Gastroesophageal sphincter (tissue), 4 donors: ENCODE measurements around the gene DUSP5. TPM values are rescaled to one million over a fixed set of nuclear protein-coding genes. Genes with fewer than 3 reads are reported as not detected.

Experiments
- ATAC-seq: fragments of 150-250 bp; one replicate; pipeline ENCODE4 v1.9.1; 2016; ENCODE audit warnings: mild to moderate bottlenecking, moderate library complexity
- H3K27ac ChIP-seq, 4 donors: fragments of 200-600 bp; sonication (generic) in 3 of 4; 1 replicate in 3 of 4; 2 replicates in 1 of 4; pipeline ENCODE4 v1.5.1; 2016 to 2019
- H3K27me3 ChIP-seq: fragments of 200-600 bp; sonication (generic); one replicate; pipeline ENCODE4 v1.5.1; 2019
- H3K36me3 ChIP-seq, 2 donors: fragments of 200-600 bp; sonication (generic); one replicate each; pipeline ENCODE4 v1.5.1; 2019; ENCODE audit warnings: control low read depth in 1 of 2
- H3K4me1 ChIP-seq, 3 donors: fragments of 200-600 bp; sonication (generic); 1 replicate in 2 of 3; 2 replicates in 1 of 3; pipeline ENCODE4 v1.5.1; 2016 to 2019; ENCODE audit warnings: control low read depth in 2 of 3
- H3K4me3 ChIP-seq, 2 donors: fragments of 200-600 bp; sonication (generic); one replicate each; pipeline ENCODE4 v1.5.1; 2019; ENCODE audit warnings: mild to moderate bottlenecking in 1 of 2, moderate library complexity in 1 of 2
- H3K9me3 ChIP-seq, 3 donors: fragments of 200-600 bp; sonication (generic); one replicate each; pipeline ENCODE4 v1.5.1; 2017 to 2019; ENCODE audit warnings: control low read depth in 2 of 3
- CTCF ChIP-seq, 4 experiments: fragments of 200-600 bp in 2 of 4; fragments of 450-650 bp in 2 of 4; sonication (generic) in 1 of 4; IDR thresholded peaks; one replicate each; pipeline ENCODE4 v1.5.1; 2017 to 2019; ENCODE audit warnings: antibody characterized with exemption in 4 of 4, mild to moderate bottlenecking in 2 of 4, moderate library complexity in 2 of 4
- EP300 ChIP-seq: sonication (generic); formaldehyde crosslinking; IDR thresholded peaks from one replicate; pipeline ENCODE4 v1.6.1; 2017; ENCODE audit warnings: antibody characterized with exemption, mild to moderate bottlenecking
- POLR2A ChIP-seq, 2 donors: fragments of 450-650 bp; IDR thresholded peaks; one replicate each; pipeline ENCODE4 v1.6.1; 2017; ENCODE audit warnings: antibody characterized with exemption in 2 of 2, mild to moderate bottlenecking in 2 of 2, moderate library complexity in 1 of 2
- POLR2AphosphoS5 ChIP-seq: sonication (generic); formaldehyde crosslinking; IDR thresholded peaks from one replicate; pipeline ENCODE4 v1.6.1; 2017; ENCODE audit warnings: antibody characterized with exemption
- WGBS, 2 donors: methylation state at CpG; one replicate each; pipeline ENCODE4 v1.1.5; 2018; ENCODE audit warnings: low coverage in 1 of 2; 5-methylcytosine and 5-hydroxymethylcytosine counted together
- total RNA-seq, 4 donors: library from RNA; depleted of rRNA; stranded (reverse); fragments of >200 nt; gene quantifications; one replicate each; pipeline ENCODE4 v1.1.0, GENCODE V29; 2016

The DUSP5 gene
- total RNA-seq, 4 donors from 2014 or later, result 2.5 to 9.8 (median 3.5) TPM

GRCh38 chr10:110548002-110548401 is 50.3 kb downstream of the DUSP5 start:
- no peak for TF ChIP-seq POLR2A (IDR thresholded peaks at IDR 0.05)
- TF ChIP-seq EP300, result no peak
- no peak for TF ChIP-seq POLR2AphosphoS5
- no peak for TF ChIP-seq CTCF (IDR thresholded peaks at IDR 0.05)
- Histone ChIP-seq H3K36me3 (no peaks in the 10 kb centered on the region), H3K4me1 (no peaks in the 10 kb centered on the region), H3K27ac (no peak overlapping the region), H3K4me3 (no peak overlapping the region), H3K27me3 (peaks cover 21% of the 10 kb centered on the region), H3K9me3 (no peaks in the 10 kb centered on the region)
- 46% methylated on average over 5 of the region's 5 CpGs; no CpG with 5 or more reads in 1 of the 2 donors for WGBS, 2 donors
- ATAC-seq, result no peak

- no peaks in the 10 kb centered on the region for H3K36me3 ChIP-seq
- no peak overlapping the region for H3K4me3 ChIP-seq
- no peak for TF ChIP-seq POLR2AphosphoS5
- TF ChIP-seq EP300, result no peak
- TF ChIP-seq POLR2A (IDR thresholded peaks at IDR 0.05), result no peak
- no peak overlapping the region for H3K27ac ChIP-seq
- 72 to 77% methylated on average over 5 of the region's 5 CpGs for WGBS, 2 donors
- H3K4me1 ChIP-seq, result no peaks in the 10 kb centered on the region
- no peak for ATAC-seq
- no peaks in the 10 kb centered on the region for H3K9me3 ChIP-seq
- H3K27me3 ChIP-seq, result peaks cover 21% of the 10 kb centered on the region
Observed at GRCh38 chr10:110549211-110549610, 51.5 kb downstream of the DUSP5 start.

GRCh38 chr10:110553905-110554304 is 56.2 kb downstream of the DUSP5 start:
- 26 to 45% methylated on average over 2 of the region's 2 CpGs for WGBS, 2 donors

GRCh38 chr10:110556296-110556695 is 58.6 kb downstream of the DUSP5 start:
- Histone ChIP-seq H3K27me3 (peaks cover 10% of the 10 kb centered on the region), H3K27ac (no peak overlapping the region), H3K9me3 (no peaks in the 10 kb centered on the region), H3K4me3 (no peak overlapping the region), H3K4me1 (no peaks in the 10 kb centered on the region), H3K36me3 (no peaks in the 10 kb centered on the region)
- TF ChIP-seq POLR2AphosphoS5 (no peak), POLR2A (IDR thresholded peaks at IDR 0.05) (no peak), EP300 (no peak)
- WGBS, 2 donors, result no CpG with 5 or more reads among the region's 1 CpG
- no peak for ATAC-seq

More at GRCh38 chr10:110553905-110554304, 56.2 kb downstream of the DUSP5 start:
- TF ChIP-seq CTCF (IDR thresholded peaks at IDR 0.05), result no peak
- no peak for TF ChIP-seq POLR2AphosphoS5
- TF ChIP-seq POLR2A (IDR thresholded peaks at IDR 0.05), result no peak
- Histone ChIP-seq H3K4me1 (no peaks in the 10 kb centered on the region), H3K36me3 (no peaks in the 10 kb centered on the region), H3K4me3 (no peak overlapping the region), H3K27me3 (peaks cover 14% of the 10 kb centered on the region), H3K27ac (no peak overlapping the region), H3K9me3 (no peaks in the 10 kb centered on the region)
- ATAC-seq, result no peak

- Histone ChIP-seq H3K4me3 (no peak overlapping the region), H3K27me3 (peaks cover 5% of the 10 kb centered on the region), H3K4me1 (no peaks in the 10 kb centered on the region), H3K9me3 (no peaks in the 10 kb centered on the region), H3K36me3 (no peaks in the 10 kb centered on the region), H3K27ac (no peak overlapping the region)
- no peak for ATAC-seq
- no peak for TF ChIP-seq EP300
- peak; percentile 33 to 66 (median 46) for TF ChIP-seq CTCF (IDR thresholded peaks at IDR 0.05)
- WGBS, 2 donors, result 54 to 55% methylated on average over 7 of the region's 9 CpGs
Observed at GRCh38 chr10:110556969-110557601, 59.4 kb downstream of the DUSP5 start.

GRCh38 chr10:110558041-110558440 is 60.3 kb downstream of the DUSP5 start:
- Histone ChIP-seq H3K4me3 (no peak overlapping the region), H3K9me3 (no peaks in the 10 kb centered on the region), H3K36me3 (no peaks in the 10 kb centered on the region), H3K27me3 (peaks cover 5% of the 10 kb centered on the region), H3K4me1 (no peaks in the 10 kb centered on the region), H3K27ac (no peak overlapping the region)
- no peak for ATAC-seq
- WGBS, 2 donors, result 86% methylated on average over 3 of the region's 3 CpGs; no CpG with 5 or more reads in 1 of the 2 donors
- TF ChIP-seq POLR2AphosphoS5 (no peak), POLR2A (IDR thresholded peaks at IDR 0.05) (no peak), CTCF (IDR thresholded peaks at IDR 0.05) (no peak), EP300 (no peak)
